Large intestine (tissue), 3 donors: ENCODE data around the gene TRIM66. TPM values are rescaled to one million over a fixed set of nuclear protein-coding genes. Genes with fewer than 3 reads are reported as not detected.

ENCODE experiments used
- DNase-seq, 2 donors: peaks; one replicate each; pipeline versions ENCODE4 v3.0.0 to v3.0.0-alpha.2; 2013
- H3K27ac ChIP-seq: one replicate; pipeline ENCODE4 v1.5.1; 2013; ENCODE audit warnings: low read length
- H3K27me3 ChIP-seq: 2 replicates; pipeline ENCODE4 v1.6.1; 2013; ENCODE audit warnings: low read length; ENCODE audit not compliant: control insufficient read depth, insufficient read depth
- H3K36me3 ChIP-seq: 2 replicates; pipeline ENCODE4 v1.6.1; 2013; ENCODE audit warnings: low read length; ENCODE audit not compliant: control insufficient read depth, insufficient read depth
- H3K4me1 ChIP-seq: one replicate; pipeline ENCODE4 v1.6.1; 2013; ENCODE audit warnings: low read length; ENCODE audit not compliant: control insufficient read depth, insufficient read depth
- H3K4me3 ChIP-seq: one replicate; pipeline ENCODE4 v1.5.1; 2013; ENCODE audit warnings: low read length
- H3K9me3 ChIP-seq: one replicate; pipeline ENCODE4 v1.6.1; 2013; ENCODE audit warnings: mild to moderate bottlenecking, low read depth, low read length, moderate library complexity; ENCODE audit not compliant: control insufficient read depth
- WGBS: methylation state at CpG from one replicate; pipeline ENCODE4 v1.1.5; 2013; ENCODE audit warnings: low lambda C conversion rate; ENCODE audit not compliant: insufficient coverage; 5-methylcytosine and 5-hydroxymethylcytosine counted together
- polyA plus RNA-seq: library from polyadenylated mRNA; unstranded; fragments of 120-200 nt; gene quantifications from one replicate; pipeline ENCODE4 v1.2.1, GENCODE V29; 2013

Gene TRIM66
- polyA plus RNA-seq, 1 donor, result 7.2 TPM

DNA sequence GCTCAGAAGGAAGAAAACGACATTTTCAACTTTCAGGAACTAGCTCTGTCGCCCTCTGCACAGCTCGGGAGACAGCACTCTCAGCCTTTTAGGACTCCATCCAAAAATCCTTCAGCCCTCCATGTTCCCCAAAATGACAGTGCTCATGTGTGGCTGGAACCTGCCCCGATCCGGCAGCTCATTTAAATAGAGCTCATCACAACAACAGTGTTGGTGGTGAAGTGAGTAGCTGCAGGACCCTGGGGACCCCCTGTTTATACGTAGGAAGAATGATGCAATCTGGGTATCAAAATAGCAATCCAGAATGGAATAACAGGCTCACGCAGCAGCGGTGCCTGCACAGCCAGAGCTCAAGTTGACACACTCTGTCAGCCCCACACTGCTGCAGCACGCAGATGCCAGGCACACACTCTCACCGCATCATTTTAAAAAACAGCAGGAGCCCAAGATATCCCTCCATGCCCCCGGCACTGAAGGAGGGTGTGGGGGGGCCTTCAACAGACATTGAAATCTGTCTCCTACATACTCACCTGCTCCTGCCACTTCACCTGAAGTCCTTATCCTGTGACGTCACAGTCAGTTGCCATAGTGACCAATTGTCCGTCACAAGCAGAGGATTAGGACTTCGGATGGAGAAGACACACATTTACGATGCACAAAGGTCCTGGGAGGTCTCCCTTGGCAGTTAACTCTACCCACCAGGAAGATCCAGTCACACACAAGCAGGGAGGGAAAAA lies 24.0 kb downstream of the TRIM66 start:
- H3K27ac ChIP-seq, result no peak overlapping the region
- H3K36me3 ChIP-seq, result peaks cover 6% of the 10 kb centered on the region
- DNase-seq, result no peak
- no peaks in the 10 kb centered on the region for H3K9me3 ChIP-seq
- no peaks in the 10 kb centered on the region for H3K27me3 ChIP-seq
- WGBS, result no CpG with 5 or more reads among the region's 15 CpGs
- H3K4me3 ChIP-seq, result no peak overlapping the region
- no peaks in the 10 kb centered on the region for H3K4me1 ChIP-seq

DNA sequence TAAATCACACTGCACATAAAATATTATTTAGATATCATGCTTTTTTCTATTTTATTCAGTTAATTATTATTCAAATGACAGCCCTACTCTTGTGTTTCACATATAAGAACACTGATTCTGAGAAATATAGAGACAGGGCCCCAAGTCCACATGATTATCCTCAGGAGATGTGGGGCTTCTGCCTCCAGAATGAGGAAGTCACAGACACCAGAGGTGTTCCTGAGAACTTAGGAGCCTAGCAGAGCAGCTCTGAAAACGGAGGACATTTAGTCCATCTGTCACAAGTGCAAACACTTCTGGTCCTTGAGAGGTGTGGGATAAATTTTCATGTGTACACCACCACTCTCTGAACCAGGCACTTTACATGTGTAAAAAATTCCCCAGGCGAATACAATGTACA lies 26.2 kb downstream of the TRIM66 start:
- H3K4me1 ChIP-seq, result no peaks in the 10 kb centered on the region
- H3K9me3 ChIP-seq, result no peaks in the 10 kb centered on the region
- H3K27ac ChIP-seq, result no peak overlapping the region
- H3K27me3 ChIP-seq, result no peaks in the 10 kb centered on the region
- no CpG with 5 or more reads among the region's 2 CpGs for WGBS
- H3K4me3 ChIP-seq, result no peak overlapping the region
- DNase-seq, result no peak
- H3K36me3 ChIP-seq, result peaks cover 2% of the 10 kb centered on the region

- no CpG with 5 or more reads among the region's 4 CpGs for WGBS
- Histone ChIP-seq H3K9me3 (no peaks in the 10 kb centered on the region), H3K36me3 (peaks cover 6% of the 10 kb centered on the region), H3K27ac (no peak overlapping the region), H3K4me3 (no peak overlapping the region), H3K27me3 (no peaks in the 10 kb centered on the region), H3K4me1 (no peaks in the 10 kb centered on the region)
- no peak for DNase-seq
These were observed 28.0 kb downstream of the TRIM66 start for GRCh38 chr11:8654503-8654902.

GRCh38 chr11:8652140-8652539 lies 30.3 kb downstream of the TRIM66 start:
- no peaks in the 10 kb centered on the region for H3K9me3 ChIP-seq
- no CpG with 5 or more reads among the region's 3 CpGs for WGBS
- H3K27me3 ChIP-seq, result no peaks in the 10 kb centered on the region
- no peaks in the 10 kb centered on the region for H3K4me1 ChIP-seq
- no peak overlapping the region for H3K27ac ChIP-seq
- H3K4me3 ChIP-seq, result no peak overlapping the region
- no peak for DNase-seq
- peaks cover 22% of the 10 kb centered on the region for H3K36me3 ChIP-seq

- no peaks in the 10 kb centered on the region for H3K4me1 ChIP-seq
- no CpG with 5 or more reads among the region's 2 CpGs for WGBS
- H3K4me3 ChIP-seq, result no peak overlapping the region
- peaks cover 34% of the 10 kb centered on the region for H3K36me3 ChIP-seq
- no peak for DNase-seq
- H3K27me3 ChIP-seq, result no peaks in the 10 kb centered on the region
- no peaks in the 10 kb centered on the region for H3K9me3 ChIP-seq
- no peak overlapping the region for H3K27ac ChIP-seq
These were observed 32.0 kb downstream of the TRIM66 start for GRCh38 chr11:8650401-8650990.

- H3K4me1 ChIP-seq, result no peaks in the 10 kb centered on the region
- WGBS, result no CpG with 5 or more reads among the region's 2 CpGs
- no peaks in the 10 kb centered on the region for H3K27me3 ChIP-seq
- no peak overlapping the region for H3K27ac ChIP-seq
- H3K36me3 ChIP-seq, result peaks cover 37% of the 10 kb centered on the region
- DNase-seq, result no peak
- H3K9me3 ChIP-seq, result no peaks in the 10 kb centered on the region
- H3K4me3 ChIP-seq, result no peak overlapping the region
These were observed 33.1 kb downstream of the TRIM66 start for GRCh38 chr11:8649361-8649760.

DNA sequence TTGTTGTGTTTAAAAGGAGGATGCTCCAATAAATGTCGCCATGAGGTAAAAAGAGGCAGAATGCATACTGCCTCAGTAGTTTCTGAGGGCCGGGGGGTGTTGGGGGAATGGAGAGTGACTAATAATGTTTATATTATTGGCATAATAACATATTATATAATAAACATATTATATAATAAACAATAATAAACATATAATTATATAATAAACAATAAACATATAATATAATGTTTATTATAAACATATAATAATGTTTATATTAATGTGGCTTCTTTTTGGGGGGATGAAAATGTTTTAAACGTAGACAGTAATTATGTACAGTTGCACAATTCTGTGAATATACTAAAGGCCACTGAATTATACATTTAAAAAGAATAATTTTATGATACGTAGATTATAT lies 35.6 kb downstream of the TRIM66 start:
- Histone ChIP-seq H3K36me3 (peaks cover 50% of the 10 kb centered on the region), H3K9me3 (no peaks in the 10 kb centered on the region), H3K4me1 (no peaks in the 10 kb centered on the region), H3K27ac (no peak overlapping the region), H3K27me3 (no peaks in the 10 kb centered on the region), H3K4me3 (no peak overlapping the region)
- DNase-seq, result no peak
- WGBS, result 81% methylated on average over 2 of the region's 4 CpGs

DNA sequence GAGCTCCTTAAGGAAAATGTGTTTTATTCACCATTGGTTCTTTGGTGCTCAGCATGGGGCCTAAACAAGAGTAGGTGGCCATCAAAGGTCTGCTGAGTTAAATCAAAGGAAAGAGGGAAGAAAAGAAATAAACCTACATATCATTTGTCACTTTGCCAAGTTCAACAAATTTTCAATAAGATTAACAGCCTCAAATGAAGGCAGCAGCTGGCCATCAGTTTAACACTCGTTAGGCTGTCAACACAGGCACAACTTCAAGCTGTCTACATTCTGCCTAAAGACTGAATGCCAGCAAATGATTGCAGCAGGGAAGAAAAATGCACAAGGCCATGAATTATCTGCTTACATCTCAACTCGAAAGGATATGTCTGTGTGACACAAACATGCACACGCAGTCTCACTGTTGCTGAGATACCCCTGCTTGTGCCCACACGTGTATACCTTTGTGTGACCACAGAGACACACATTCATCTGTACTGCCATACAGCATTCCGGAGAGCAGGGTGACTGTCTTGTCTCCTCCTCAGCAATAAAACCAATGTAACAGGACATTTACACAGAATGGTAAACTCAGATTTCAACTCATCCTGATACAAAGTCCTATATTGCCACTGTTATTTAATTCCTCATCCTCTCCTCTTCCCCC lies 40.1 kb downstream of the TRIM66 start:
- H3K27ac ChIP-seq, result no peak overlapping the region
- H3K36me3 ChIP-seq, result peaks cover 46% of the 10 kb centered on the region
- H3K27me3 ChIP-seq, result no peaks in the 10 kb centered on the region
- no peak overlapping the region for H3K4me3 ChIP-seq
- DNase-seq, result no peak
- WGBS, result no CpG with 5 or more reads among the region's 5 CpGs
- no peaks in the 10 kb centered on the region for H3K4me1 ChIP-seq
- H3K9me3 ChIP-seq, result no peaks in the 10 kb centered on the region

- no CpG with 5 or more reads among the region's 2 CpGs for WGBS
- DNase-seq, result no peak
- H3K9me3 ChIP-seq, result no peaks in the 10 kb centered on the region
- no peaks in the 10 kb centered on the region for H3K4me1 ChIP-seq
- no peaks in the 10 kb centered on the region for H3K27me3 ChIP-seq
- H3K27ac ChIP-seq, result no peak overlapping the region
- H3K4me3 ChIP-seq, result no peak overlapping the region
- peaks cover 45% of the 10 kb centered on the region for H3K36me3 ChIP-seq
These were observed 41.1 kb downstream of the TRIM66 start for GRCh38 chr11:8641332-8641731.

DNA sequence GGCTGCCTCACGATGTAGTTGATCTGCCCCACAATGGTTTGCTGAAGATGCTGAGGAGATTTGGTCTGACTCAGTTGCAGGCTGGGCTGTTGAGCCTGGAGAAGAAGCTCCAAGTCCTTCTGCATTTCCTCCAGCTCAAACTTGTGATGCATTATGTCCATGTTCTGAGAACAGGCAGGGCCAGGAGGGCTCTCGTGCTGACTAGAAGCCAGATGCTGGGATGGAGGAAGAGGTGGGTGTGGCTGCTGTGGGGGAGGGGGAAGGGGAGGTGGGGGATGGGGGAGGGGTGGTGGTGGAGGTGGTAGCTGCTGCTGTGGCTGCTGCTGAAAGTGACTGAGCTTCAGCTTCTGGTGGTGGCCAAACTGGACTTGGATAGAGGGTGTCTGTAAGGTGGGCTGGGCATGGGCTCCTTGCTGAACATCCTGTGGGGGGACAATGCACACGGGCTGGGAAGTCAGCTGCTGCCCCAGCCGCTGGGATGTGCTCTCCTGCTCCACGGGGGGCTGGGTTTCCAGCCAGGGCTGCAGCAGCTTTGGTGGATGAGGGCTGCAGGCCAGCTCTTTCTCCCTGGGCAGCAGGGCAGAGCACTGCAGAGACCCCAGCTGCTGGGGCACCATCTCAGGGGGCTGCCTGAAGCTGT lies 42.1 kb downstream of the TRIM66 start:
- no peak for DNase-seq
- H3K4me3 ChIP-seq, result no peak overlapping the region
- H3K27ac ChIP-seq, result no peak overlapping the region
- no peaks in the 10 kb centered on the region for H3K4me1 ChIP-seq
- H3K27me3 ChIP-seq, result no peaks in the 10 kb centered on the region
- peaks cover 39% of the 10 kb centered on the region for H3K36me3 ChIP-seq
- H3K9me3 ChIP-seq, result peaks cover 2% of the 10 kb centered on the region
- WGBS, result no CpG with 5 or more reads among the region's 5 CpGs
